ENCODE measurements around the gene TTC8. TPM values are rescaled to one million over a fixed set of nuclear protein-coding genes. Genes with fewer than 3 reads are reported as not detected.

The TTC8 gene
- total and polyA plus RNA-seq, 2 donors (not counting 3 experiments of a cell fraction or from before 2014, with no cell fraction given), result 11.9 to 16.3 TPM

GRCh38 chr14:88882236-88882635 lies 57.8 kb downstream of the TTC8 start:
- H3K9me1 ChIP-seq (replicated peaks; ENCODE audit: control insufficient read depth, extremely low read depth, insufficient read depth, low read length), result no peaks in the 10 kb centered on the region
- intact Hi-C loops (cut with micrococcal nuclease) (no loop called here), dilution Hi-C loops (cut with MboI; ENCODE audit: extremely low pct_ligation_motif_present, low sequenced_read_pairs) (no loop called here)
- H4K20me1 ChIP-seq (replicated peaks; ENCODE audit: control insufficient read depth, extremely low read depth, insufficient read depth, low read length), result no peaks in the 10 kb centered on the region
- H3K27me3 ChIP-seq (ENCODE audit: control insufficient read depth in 2 of 2, insufficient read depth in 2 of 2, low read length in 2 of 2), result peaks cover 0 to 3% of the 10 kb centered on the region in 2 experiments
- no peaks in the 10 kb centered on the region for H3K79me2 ChIP-seq (ENCODE audit: control insufficient read depth, insufficient read depth, low read length)
- TF ChIP-seq GATA2 (IDR thresholded peaks at IDR 0.05; ENCODE audit: insufficient read depth, insufficient read length, low read depth, low read length), result no peak
- TF ChIP-seq CTCF (IDR thresholded peaks at IDR 0.05; ENCODE audit: extremely low read depth in 1 of 2, insufficient read depth in 1 of 2, low read depth in 1 of 2, low read length in 2 of 2), result no peak
- no peak for TF ChIP-seq FOS (IDR thresholded peaks at IDR 0.05; ENCODE audit: borderline replicate concordance, insufficient read depth, low read length)
- no peak for TF ChIP-seq EZH2 (IDR thresholded peaks at IDR 0.05; ENCODE audit: borderline replicate concordance, low read depth, low read length, severe bottlenecking)
- no peak for TF ChIP-seq MYC (IDR thresholded peaks at IDR 0.05; ENCODE audit: low read depth, low read length)
- TF ChIP-seq POLR2A (IDR thresholded peaks at IDR 0.05; ENCODE audit: low read depth, low read length), result no peak
- no peak for TF ChIP-seq JUN (IDR thresholded peaks at IDR 0.05; ENCODE audit: borderline replicate concordance, insufficient read depth, insufficient read length, low read depth)
- BruUV-seq (replicated peaks), result no TSS peak
- POLR2A ChIA-PET, result no interaction called here
- no peak overlapping the region for H3K4me3 ChIP-seq (replicated peaks in 1 of 3; ENCODE audit: insufficient read depth in 1 of 3, low read depth in 1 of 3, low read length in 3 of 3)
- H3K9me3 ChIP-seq (replicated peaks; ENCODE audit: control insufficient read depth, insufficient read depth, low read length), result no peaks in the 10 kb centered on the region
- DNase-seq (ENCODE audit: low read depth, low spot score) (no peak), FAIRE-seq (no peak)
- H3K27ac ChIP-seq (ENCODE audit: insufficient read depth, low read depth, low read length), result no peak overlapping the region
- CTCF ChIA-PET, result no interaction called here
- H3K36me3 ChIP-seq (ENCODE audit: control insufficient read depth in 2 of 2, extremely low read depth in 1 of 2, insufficient read depth in 2 of 2, low read length in 2 of 2), result no peaks in the 10 kb centered on the region
- no peak overlapping the region for H3K9ac ChIP-seq (replicated peaks; ENCODE audit: extremely low read depth, insufficient read depth, low read length)
- peaks cover 12% of the 10 kb centered on the region for H3K4me1 ChIP-seq (ENCODE audit: control insufficient read depth, extremely low read depth, insufficient read depth, low read length)
- H3K4me2 ChIP-seq (ENCODE audit: insufficient read depth, low read length), result no peak overlapping the region
- no peak overlapping the region for H2AFZ ChIP-seq (ENCODE audit: low read depth, low read length)

- H3K4me2 ChIP-seq (ENCODE audit: insufficient read depth, low read length), result no peak overlapping the region
- no peak for DNase-seq (ENCODE audit: low read depth, low spot score)
- no TSS peak for BruUV-seq (replicated peaks)
Measured at GRCh38 chr14:88895116-88895515, 70.7 kb downstream of the TTC8 start.

More at GRCh38 chr14:88895116-88895515, 70.7 kb downstream of the TTC8 start:
- POLR2A ChIA-PET, result no interaction called here
- FAIRE-seq, result no peak
- H3K9me1 ChIP-seq (replicated peaks; ENCODE audit: control insufficient read depth, extremely low read depth, insufficient read depth, low read length), result no peaks in the 10 kb centered on the region
- no peaks in the 10 kb centered on the region for H3K79me2 ChIP-seq (ENCODE audit: control insufficient read depth, insufficient read depth, low read length)
- dilution Hi-C loops (cut with MboI; ENCODE audit: extremely low pct_ligation_motif_present, low sequenced_read_pairs), result no loop called here
- H3K4me3 ChIP-seq (replicated peaks in 1 of 3; ENCODE audit: insufficient read depth in 1 of 3, low read depth in 1 of 3, low read length in 3 of 3), result no peak overlapping the region
- H3K9ac ChIP-seq (replicated peaks; ENCODE audit: extremely low read depth, insufficient read depth, low read length), result no peak overlapping the region
- no peaks in the 10 kb centered on the region for H3K4me1 ChIP-seq (ENCODE audit: control insufficient read depth, extremely low read depth, insufficient read depth, low read length)
- peaks cover 1 to 3% of the 10 kb centered on the region in 2 experiments for H3K27me3 ChIP-seq (ENCODE audit: control insufficient read depth in 2 of 2, insufficient read depth in 2 of 2, low read length in 2 of 2)
- no peaks in the 10 kb centered on the region for H3K36me3 ChIP-seq (ENCODE audit: control insufficient read depth in 2 of 2, extremely low read depth in 1 of 2, insufficient read depth in 2 of 2, low read length in 2 of 2)
- TF ChIP-seq FOS (IDR thresholded peaks at IDR 0.05; ENCODE audit: borderline replicate concordance, insufficient read depth, low read length) (no peak), EZH2 (IDR thresholded peaks at IDR 0.05; ENCODE audit: borderline replicate concordance, low read depth, low read length, severe bottlenecking) (no peak), MYC (IDR thresholded peaks at IDR 0.05; ENCODE audit: low read depth, low read length) (no peak), JUN (IDR thresholded peaks at IDR 0.05; ENCODE audit: borderline replicate concordance, insufficient read depth, insufficient read length, low read depth) (no peak), POLR2AphosphoS5 (IDR thresholded peaks at IDR 0.05; ENCODE audit: insufficient read depth, low read depth, low read length) (no peak), GATA2 (IDR thresholded peaks at IDR 0.05; ENCODE audit: insufficient read depth, insufficient read length, low read depth, low read length) (no peak), POLR2A (IDR thresholded peaks at IDR 0.05; ENCODE audit: low read depth, low read length) (no peak), MAX (IDR thresholded peaks at IDR 0.05; ENCODE audit: insufficient read depth, insufficient read length) (no peak), CTCF (IDR thresholded peaks at IDR 0.05; ENCODE audit: extremely low read depth in 1 of 2, insufficient read depth in 1 of 2, low read depth in 1 of 2, low read length in 2 of 2) (no peak)
- H4K20me1 ChIP-seq (replicated peaks; ENCODE audit: control insufficient read depth, extremely low read depth, insufficient read depth, low read length), result no peaks in the 10 kb centered on the region
- no peaks in the 10 kb centered on the region for H3K9me3 ChIP-seq (replicated peaks; ENCODE audit: control insufficient read depth, insufficient read depth, low read length)
- H3K27ac ChIP-seq (ENCODE audit: insufficient read depth, low read depth, low read length), result no peak overlapping the region
- H2AFZ ChIP-seq (ENCODE audit: low read depth, low read length), result no peak overlapping the region
- CTCF ChIA-PET, result no interaction called here
- intact Hi-C loops (cut with micrococcal nuclease), result no loop called here
